K562 (cell line): ENCODE measurements around the gene TMPRSS5.

Experiments
- CTCF ChIP-seq, 3 experiments: IDR thresholded peaks in 2 of 3; conservative IDR thresholded peaks in 1 of 3; 2 replicates each; pipeline ENCODE4 v1.5.1; 2011 to 2012; ENCODE audit warnings: low read length in 3 of 3, mild to moderate bottlenecking in 3 of 3, control low read depth in 2 of 3, improper control_type of control experiment in 1 of 3, inconsistent platforms in 1 of 3, low read depth in 1 of 3, mixed read lengths in 1 of 3, moderate library complexity in 1 of 3; ENCODE audit not compliant: insufficient read depth in 2 of 3
- CUX1 ChIP-seq: fragments of 200-800 bp; sonication (Bioruptor generic); IDR thresholded peaks from 2 replicates; pipeline ENCODE4 v1.6.1; 2016; ENCODE audit warnings: missing genetic modification characterization, missing compliant biosample characterization
- HMGXB4 ChIP-seq: sonication (generic); formaldehyde crosslinking; IDR thresholded peaks from 2 replicates; pipeline ENCODE4 v1.8.1; 2023; ENCODE audit warnings: mild to moderate bottlenecking, missing genetic modification reagents
- POLR2AphosphoS2 ChIP-seq: IDR thresholded peaks from 2 replicates; pipeline ENCODE4 v1.6.1; 2012; ENCODE audit warnings: low read length, improper control_type of control experiment
- SMARCC2 ChIP-seq: fragments of 450-650 bp; IDR thresholded peaks from 2 replicates; pipeline ENCODE4 v1.6.1; 2017; ENCODE audit warnings: antibody characterized with exemption, moderate library complexity, mild to moderate bottlenecking, low read depth
- SMC3 ChIP-seq: conservative IDR thresholded peaks from 2 replicates; pipeline ENCODE4 v1.6.1; 2011; ENCODE audit warnings: low read depth, low read length, improper control_type of control experiment; ENCODE audit not compliant: insufficient read depth
- STAG1 ChIP-seq: sonication (generic); formaldehyde crosslinking; IDR thresholded peaks from 2 replicates; pipeline ENCODE4 v1.5.0; 2020; ENCODE audit warnings: missing genetic modification reagents, borderline replicate concordance
- ZFP36 ChIP-seq: fragments of 150-350 bp; IDR thresholded peaks from 2 replicates; pipeline ENCODE4 v1.6.1; 2018; ENCODE audit warnings: low read length, low read depth; ENCODE audit not compliant: partially characterized antibody
- ZNF449 ChIP-seq: fragments of 250-450 bp; sonication (Bioruptor Pico); IDR thresholded peaks from 2 replicates; pipeline ENCODE4 v1.8.0; 2022; ENCODE audit warnings: moderate library complexity, mild to moderate bottlenecking, inconsistent platforms

GRCh38 chr11:113643701-113644100 lies 62.4 kb downstream of the TMPRSS5 start:
- TF ChIP-seq ZNF449 (CRISPR knock-in tag) (no peak), HMGXB4 (CRISPR knock-in tag) (no peak), SMARCC2 (no peak), POLR2AphosphoS2 (no peak), CTCF (IDR thresholded peaks at IDR 0.05 in 2 of 3, conservative IDR thresholded peaks at IDR 0.05 in 1 of 3; ENCODE audit: insufficient read depth in 2 of 3, low read depth in 1 of 3, low read length in 3 of 3) (no peak), STAG1 (CRISPR knock-in tag) (no peak), ZFP36 (no peak), CUX1 (CRISPR knock-in tag) (no peak), SMC3 (no peak)
